ENCODE data around the gene ASPG.

GRCh38 chr14:104101651-104102281 is 16.3 kb downstream of the ASPG start:
- TF ChIP-seq CTCF (conservative IDR thresholded peaks at IDR 0.05 in 1 of 2, IDR thresholded peaks at IDR 0.05 in 1 of 2; ENCODE audit: low read depth in 1 of 2, low read length in 2 of 2) (no peak), EZH2 (IDR thresholded peaks at IDR 0.05; ENCODE audit: low read length, missing control alignments) (no peak)
